Kidney capillary endothelial cell (primary cell): ENCODE data around the gene DDA1.
A peak's percentile ranks its signal among the peaks of the same experiment; 100 is the strongest.
"Not testable (repeated sequence)": the region's sequence is repeated elsewhere in the genome, so short reads cannot be mapped to it uniquely, and the experiment has no call there.

Source experiments
- DNase-seq: peaks from one replicate; pipeline ENCODE4 v3.0.0-alpha.2; 2018; ENCODE audit warnings: low spot score

DDA1 gene

GRCh38 chr19:17289489-17289888, 19.9 kb upstream of the DDA1 start:
- peak; percentile 61 for DNase-seq

GRCh38 chr19:17292301-17293074, 16.9 kb upstream of the DDA1 start:
- DNase-seq: peak; percentile 86

- DNase-seq: no peak
Measured at GRCh38 chr19:17293605-17294004, 15.8 kb upstream of the DDA1 start.

GRCh38 chr19:17294051-17294891, 15.1 kb upstream of the DDA1 start:
- peak; percentile 35 for DNase-seq

- DNase-seq: not testable (repeated sequence)
Measured at GRCh38 chr19:17295551-17295950, 13.8 kb upstream of the DDA1 start.

- DNase-seq: peak; percentile 66
Measured at GRCh38 chr19:17296273-17296672, 13.1 kb upstream of the DDA1 start.

- DNase-seq: no peak
Measured at GRCh38 chr19:17296976-17297375, 12.4 kb upstream of the DDA1 start.

GRCh38 chr19:17300992-17301619, 8.3 kb upstream of the DDA1 start:
- DNase-seq: no peak

GRCh38 chr19:17302391-17303166, 6.8 kb upstream of the DDA1 start:
- no peak for DNase-seq

- DNase-seq: peak; percentile 90
Measured at GRCh38 chr19:17303167-17303939, 6.0 kb upstream of the DDA1 start, which contains the start of gene ABHD8. Gene ABHD8 (minus strand): TSS chr19:17303425. CDS start chr19:17301616, 1,809 bp downstream.

GRCh38 chr19:17303940-17304267, 5.5 kb upstream of the DDA1 start:
- DNase-seq: no peak

GRCh38 chr19:17304386-17305215, 4.8 kb upstream of the DDA1 start:
- no peak for DNase-seq

- no peak for DNase-seq
Measured at GRCh38 chr19:17305216-17305516, 4.2 kb upstream of the DDA1 start.

- DNase-seq: peak; percentile 95
Measured at GRCh38 chr19:17305517-17306284, 3.7 kb upstream of the DDA1 start, which contains the start of gene MRPL34. Gene MRPL34 (plus strand): TSS chr19:17305872. CDS start chr19:17305893, 21 bp downstream.

- no peak for DNase-seq
Measured at GRCh38 chr19:17306285-17306714, 3.1 kb upstream of the DDA1 start.

- DNase-seq: no peak
Measured at GRCh38 chr19:17307876-17308377, 1.4 kb upstream of the DDA1 start.

GRCh38 chr19:17309965-17310461, 650 bp downstream of the DDA1 start:
- DNase-seq: no peak

- no peak for DNase-seq
Measured at GRCh38 chr19:17311455-17312188, 2.3 kb downstream of the DDA1 start.
